HepG2 (cell line): ENCODE data around the gene SPINT3. TPM values are rescaled to one million over a fixed set of nuclear protein-coding genes. Genes with fewer than 3 reads are reported as not detected.

Experiments used
- CEBPB ChIP-seq: IDR thresholded peaks from 2 replicates; pipeline ENCODE4 v1.6.1; 2011; ENCODE audit warnings: low read depth, low read length, improper control_type of control experiment, borderline replicate concordance
- HES4 ChIP-seq: sonication (generic); formaldehyde crosslinking; IDR thresholded peaks from 2 replicates; pipeline ENCODE4 v1.9.0; 2021; ENCODE audit warnings: mild to moderate bottlenecking, missing genetic modification reagents, borderline replicate concordance
- KDM2A ChIP-seq: sonication (generic); formaldehyde crosslinking; IDR thresholded peaks from 2 replicates; pipeline ENCODE4 v1.4.0; 2020; ENCODE audit warnings: low read depth, missing genetic modification reagents, borderline replicate concordance
- LCORL ChIP-seq, 2 experiments: fragments of 450-650 bp in 1 of 2; sonication (generic) in 1 of 2; formaldehyde crosslinking in 1 of 2; IDR thresholded peaks; 2 replicates each; pipeline versions ENCODE4 v1.5.0 to v1.6.1; 2017 to 2020; ENCODE audit warnings: antibody characterized with exemption in 1 of 2, missing genetic modification reagents in 1 of 2
- MIER3 ChIP-seq: IDR thresholded peaks from 2 replicates; pipeline ENCODE4 v1.6.1; 2016; ENCODE audit warnings: missing compliant biosample characterization, borderline replicate concordance
- MYC ChIP-seq: sonication (generic); formaldehyde crosslinking; IDR thresholded peaks from 2 replicates; pipeline ENCODE4 v1.9.0; 2021; ENCODE audit warnings: missing genetic modification reagents, borderline replicate concordance
- NFE2L2 ChIP-seq: fragments of 150-350 bp; IDR thresholded peaks from 2 replicates; pipeline ENCODE4 v1.6.1; 2014; ENCODE audit warnings: low read length
- NFYB ChIP-seq: sonication (generic); formaldehyde crosslinking; IDR thresholded peaks from 2 replicates; pipeline ENCODE4 v1.4.0; 2020; ENCODE audit warnings: missing genetic modification reagents
- NR2C2 ChIP-seq: sonication (generic); formaldehyde crosslinking; IDR thresholded peaks from 2 replicates; pipeline ENCODE4 v1.4.0; 2020; ENCODE audit warnings: missing genetic modification reagents, mild to moderate bottlenecking, moderate library complexity, borderline replicate concordance
- SMAD9 ChIP-seq: sonication (generic); formaldehyde crosslinking; IDR thresholded peaks from 2 replicates; pipeline ENCODE4 v1.5.1; 2020; ENCODE audit warnings: mild to moderate bottlenecking, missing genetic modification reagents
- polyA plus RNA-seq, 8 experiments: library from polyadenylated mRNA; depleted of rRNA in 3 of 8; stranded (reverse) in 7 of 8; unstranded in 1 of 8; fragments of >200 nt; fragmentation: Illumina TruSeq in 4 of 8; extraction: Trizol in 4 of 8; gene quantifications; 2 replicates each; pipeline versions ENCODE4 v1.2.1 to v1.2.3, GENCODE V29; 2011 to 2016; ENCODE audit warnings: low read depth in 4 of 8, missing spikeins in 1 of 8, mixed read lengths in 1 of 8; ENCODE audit not compliant: insufficient read depth in 1 of 8
- total RNA-seq, 5 experiments: library from RNA; depleted of rRNA; stranded (reverse); fragments of >200 nt; fragmentation: Illumina TruSeq; extraction: Trizol; gene quantifications; 2 replicates each; pipeline ENCODE4 v1.2.3, GENCODE V29; 2016; ENCODE audit warnings: low read depth in 1 of 5
- TF ChIP-seq, protein P1 (sequence below): sonication (generic); formaldehyde crosslinking; conservative IDR thresholded peaks from 2 replicates; pipeline ENCODE4 v1.8.0; 2022; ENCODE audit warnings: mild to moderate bottlenecking, moderate library complexity, missing genetic modification reagents
- TF ChIP-seq, protein P2 (sequence below): sonication (generic); formaldehyde crosslinking; IDR thresholded peaks from 2 replicates; pipeline ENCODE4 v1.4.0; 2020; ENCODE audit warnings: missing genetic modification reagents
- TF ChIP-seq, protein P3 (sequence below), 2 experiments: fragments of 450-650 bp in 1 of 2; sonication (generic) in 1 of 2; formaldehyde crosslinking; IDR thresholded peaks; 2 replicates each; pipeline versions ENCODE4 v1.5.0 to v1.8.0; 2020 to 2022; ENCODE audit warnings: mild to moderate bottlenecking in 1 of 2, missing genetic modification reagents in 1 of 2
- TF ChIP-seq, protein P4 (sequence below): sonication (generic); formaldehyde crosslinking; IDR thresholded peaks from 2 replicates; pipeline ENCODE4 v1.4.0; 2020; ENCODE audit warnings: mild to moderate bottlenecking, missing genetic modification reagents
- TF ChIP-seq, protein P5 (sequence below): fragments of 450-650 bp; IDR thresholded peaks from 2 replicates; pipeline ENCODE4 v1.6.1; 2017

SPINT3 gene
- total and polyA plus RNA-seq, 2 of the 13 experiments (the other 11 are each of a cell fraction or from before 2014, with no cell fraction given): not detected

DNA sequence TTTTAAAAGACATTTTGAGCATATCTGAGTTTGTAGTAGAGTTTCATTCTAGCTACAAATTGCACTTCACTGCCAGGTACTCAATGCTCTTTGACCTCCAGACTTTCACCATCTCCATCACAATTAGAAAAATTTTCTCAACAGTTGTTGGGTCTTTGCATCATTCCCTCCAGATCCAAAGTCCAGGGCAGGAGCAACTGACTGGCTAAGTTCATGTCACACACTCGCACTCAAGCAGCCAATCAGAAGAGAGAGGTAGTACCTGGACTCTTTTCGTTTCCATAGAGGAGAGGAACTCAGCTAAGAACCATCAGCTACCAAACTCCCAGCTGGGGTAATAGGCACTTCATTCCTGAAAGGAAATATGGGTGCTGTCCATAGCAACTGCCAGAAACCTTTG is 9.0 kb downstream of the SPINT3 start (continued):
- TF ChIP-seq, protein P1, sequence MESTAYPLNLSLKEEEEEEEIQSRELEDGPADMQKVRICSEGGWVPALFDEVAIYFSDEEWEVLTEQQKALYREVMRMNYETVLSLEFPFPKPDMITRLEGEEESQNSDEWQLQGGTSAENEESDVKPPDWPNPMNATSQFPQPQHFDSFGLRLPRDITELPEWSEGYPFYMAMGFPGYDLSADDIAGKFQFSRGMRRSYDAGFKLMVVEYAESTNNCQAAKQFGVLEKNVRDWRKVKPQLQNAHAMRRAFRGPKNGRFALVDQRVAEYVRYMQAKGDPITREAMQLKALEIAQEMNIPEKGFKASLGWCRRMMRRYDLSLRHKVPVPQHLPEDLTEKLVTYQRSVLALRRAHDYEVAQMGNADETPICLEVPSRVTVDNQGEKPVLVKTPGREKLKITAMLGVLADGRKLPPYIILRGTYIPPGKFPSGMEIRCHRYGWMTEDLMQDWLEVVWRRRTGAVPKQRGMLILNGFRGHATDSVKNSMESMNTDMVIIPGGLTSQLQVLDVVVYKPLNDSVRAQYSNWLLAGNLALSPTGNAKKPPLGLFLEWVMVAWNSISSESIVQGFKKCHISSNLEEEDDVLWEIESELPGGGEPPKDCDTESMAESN (CRISPR knock-in tag): no peak
- TF ChIP-seq MIER3 (CRISPR knock-in tag): no peak
- TF ChIP-seq KDM2A (CRISPR knock-in tag): no peak
- TF ChIP-seq MYC (CRISPR knock-in tag): no peak
- TF ChIP-seq, protein P2, sequence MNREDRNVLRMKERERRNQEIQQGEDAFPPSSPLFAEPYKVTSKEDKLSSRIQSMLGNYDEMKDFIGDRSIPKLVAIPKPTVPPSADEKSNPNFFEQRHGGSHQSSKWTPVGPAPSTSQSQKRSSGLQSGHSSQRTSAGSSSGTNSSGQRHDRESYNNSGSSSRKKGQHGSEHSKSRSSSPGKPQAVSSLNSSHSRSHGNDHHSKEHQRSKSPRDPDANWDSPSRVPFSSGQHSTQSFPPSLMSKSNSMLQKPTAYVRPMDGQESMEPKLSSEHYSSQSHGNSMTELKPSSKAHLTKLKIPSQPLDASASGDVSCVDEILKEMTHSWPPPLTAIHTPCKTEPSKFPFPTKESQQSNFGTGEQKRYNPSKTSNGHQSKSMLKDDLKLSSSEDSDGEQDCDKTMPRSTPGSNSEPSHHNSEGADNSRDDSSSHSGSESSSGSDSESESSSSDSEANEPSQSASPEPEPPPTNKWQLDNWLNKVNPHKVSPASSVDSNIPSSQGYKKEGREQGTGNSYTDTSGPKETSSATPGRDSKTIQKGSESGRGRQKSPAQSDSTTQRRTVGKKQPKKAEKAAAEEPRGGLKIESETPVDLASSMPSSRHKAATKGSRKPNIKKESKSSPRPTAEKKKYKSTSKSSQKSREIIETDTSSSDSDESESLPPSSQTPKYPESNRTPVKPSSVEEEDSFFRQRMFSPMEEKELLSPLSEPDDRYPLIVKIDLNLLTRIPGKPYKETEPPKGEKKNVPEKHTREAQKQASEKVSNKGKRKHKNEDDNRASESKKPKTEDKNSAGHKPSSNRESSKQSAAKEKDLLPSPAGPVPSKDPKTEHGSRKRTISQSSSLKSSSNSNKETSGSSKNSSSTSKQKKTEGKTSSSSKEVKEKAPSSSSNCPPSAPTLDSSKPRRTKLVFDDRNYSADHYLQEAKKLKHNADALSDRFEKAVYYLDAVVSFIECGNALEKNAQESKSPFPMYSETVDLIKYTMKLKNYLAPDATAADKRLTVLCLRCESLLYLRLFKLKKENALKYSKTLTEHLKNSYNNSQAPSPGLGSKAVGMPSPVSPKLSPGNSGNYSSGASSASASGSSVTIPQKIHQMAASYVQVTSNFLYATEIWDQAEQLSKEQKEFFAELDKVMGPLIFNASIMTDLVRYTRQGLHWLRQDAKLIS (CRISPR knock-in tag): no peak
- TF ChIP-seq, protein P3, sequence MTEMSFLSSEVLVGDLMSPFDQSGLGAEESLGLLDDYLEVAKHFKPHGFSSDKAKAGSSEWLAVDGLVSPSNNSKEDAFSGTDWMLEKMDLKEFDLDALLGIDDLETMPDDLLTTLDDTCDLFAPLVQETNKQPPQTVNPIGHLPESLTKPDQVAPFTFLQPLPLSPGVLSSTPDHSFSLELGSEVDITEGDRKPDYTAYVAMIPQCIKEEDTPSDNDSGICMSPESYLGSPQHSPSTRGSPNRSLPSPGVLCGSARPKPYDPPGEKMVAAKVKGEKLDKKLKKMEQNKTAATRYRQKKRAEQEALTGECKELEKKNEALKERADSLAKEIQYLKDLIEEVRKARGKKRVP (CRISPR knock-in tag; IDR thresholded peaks at IDR 0.05): 0 out of 4 replicates have a peak, but pooled peaks of 1 of the 2 experiments have one; percentile 26
- peak; percentile 62; the same call in 1 of the 2 replicates for TF ChIP-seq NR2C2 (CRISPR knock-in tag)
- TF ChIP-seq, protein P4, sequence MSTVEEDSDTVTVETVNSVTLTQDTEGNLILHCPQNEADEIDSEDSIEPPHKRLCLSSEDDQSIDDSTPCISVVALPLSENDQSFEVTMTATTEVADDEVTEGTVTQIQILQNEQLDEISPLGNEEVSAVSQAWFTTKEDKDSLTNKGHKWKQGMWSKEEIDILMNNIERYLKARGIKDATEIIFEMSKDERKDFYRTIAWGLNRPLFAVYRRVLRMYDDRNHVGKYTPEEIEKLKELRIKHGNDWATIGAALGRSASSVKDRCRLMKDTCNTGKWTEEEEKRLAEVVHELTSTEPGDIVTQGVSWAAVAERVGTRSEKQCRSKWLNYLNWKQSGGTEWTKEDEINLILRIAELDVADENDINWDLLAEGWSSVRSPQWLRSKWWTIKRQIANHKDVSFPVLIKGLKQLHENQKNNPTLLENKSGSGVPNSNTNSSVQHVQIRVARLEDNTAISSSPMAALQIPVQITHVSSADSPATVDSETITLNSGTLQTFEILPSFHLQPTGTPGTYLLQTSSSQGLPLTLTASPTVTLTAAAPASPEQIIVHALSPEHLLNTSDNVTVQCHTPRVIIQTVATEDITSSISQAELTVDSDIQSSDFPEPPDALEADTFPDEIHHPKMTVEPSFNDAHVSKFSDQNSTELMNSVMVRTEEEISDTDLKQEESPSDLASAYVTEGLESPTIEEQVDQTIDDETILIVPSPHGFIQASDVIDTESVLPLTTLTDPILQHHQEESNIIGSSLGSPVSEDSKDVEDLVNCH (CRISPR knock-in tag): no peak
- no peak for TF ChIP-seq CEBPB
- TF ChIP-seq, protein P5, sequence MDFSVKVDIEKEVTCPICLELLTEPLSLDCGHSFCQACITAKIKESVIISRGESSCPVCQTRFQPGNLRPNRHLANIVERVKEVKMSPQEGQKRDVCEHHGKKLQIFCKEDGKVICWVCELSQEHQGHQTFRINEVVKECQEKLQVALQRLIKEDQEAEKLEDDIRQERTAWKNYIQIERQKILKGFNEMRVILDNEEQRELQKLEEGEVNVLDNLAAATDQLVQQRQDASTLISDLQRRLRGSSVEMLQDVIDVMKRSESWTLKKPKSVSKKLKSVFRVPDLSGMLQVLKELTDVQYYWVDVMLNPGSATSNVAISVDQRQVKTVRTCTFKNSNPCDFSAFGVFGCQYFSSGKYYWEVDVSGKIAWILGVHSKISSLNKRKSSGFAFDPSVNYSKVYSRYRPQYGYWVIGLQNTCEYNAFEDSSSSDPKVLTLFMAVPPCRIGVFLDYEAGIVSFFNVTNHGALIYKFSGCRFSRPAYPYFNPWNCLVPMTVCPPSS: no peak
- no peak for TF ChIP-seq SMAD9 (CRISPR knock-in tag)
- no peak for TF ChIP-seq HES4 (CRISPR knock-in tag)
- no peak for TF ChIP-seq NFE2L2
- TF ChIP-seq NFYB (CRISPR knock-in tag): peak; percentile 61
- TF ChIP-seq LCORL (IDR thresholded peaks at IDR 0.05): no peak
- TF ChIP-seq LCORL (CRISPR knock-in tag; IDR thresholded peaks at IDR 0.05): no peak
